ENCODE data around the gene KANSL1.

Gene KANSL1

GRCh38 chr17:45985447-45985846 is 207.8 kb downstream of the KANSL1 start:
- DNase-seq (ENCODE audit: low read depth in 2 of 2, low spot score in 1 of 2): no peak

GRCh38 chr17:45984368-45984767 is 208.9 kb downstream of the KANSL1 start:
- DNase-seq (ENCODE audit: low read depth in 2 of 2, low spot score in 1 of 2): no peak

- DNase-seq (ENCODE audit: low read depth in 2 of 2, low spot score in 1 of 2): no peak
Measured at GRCh38 chr17:45983614-45984310, 209.5 kb downstream of the KANSL1 start.

- DNase-seq (ENCODE audit: low read depth in 2 of 2, low spot score in 1 of 2): no peak
Measured at GRCh38 chr17:45982791-45983613, 210.2 kb downstream of the KANSL1 start.

GRCh38 chr17:45981306-45981705 is 211.9 kb downstream of the KANSL1 start:
- no peak for DNase-seq (ENCODE audit: low read depth in 2 of 2, low spot score in 1 of 2)

- no peak for DNase-seq (ENCODE audit: low read depth in 2 of 2, low spot score in 1 of 2)
Measured at GRCh38 chr17:45980855-45981254, 212.4 kb downstream of the KANSL1 start.

Measured in stimulated activated CD8-positive, alpha-beta memory T cell treated with anti-CD3 and anti-CD28 coated beads, Interleukin-4, amount 100 ng/mL, for 4 hours (primary cell).